ENCODE results near the gene ARRDC4. TPM values are rescaled to one million over a fixed set of nuclear protein-coding genes. Genes with fewer than 3 reads are reported as not detected.

The ARRDC4 gene
- total RNA-seq, 1 experiment from 2014 or later = 8.7 TPM

GRCh38 chr15:97978401-97979139, 18.1 kb downstream of the ARRDC4 start:
- Histone ChIP-seq H2AFZ (ENCODE audit: low read length) (no peak overlapping the region), H3K14ac (ENCODE audit: insufficient read depth, low read length) (no peak overlapping the region), H2BK12ac (ENCODE audit: insufficient read length, low read depth, low read length) (no peak overlapping the region), H3K4me2 (ENCODE audit: insufficient read depth, insufficient read length, low read length) (no peak overlapping the region), H2BK20ac (ENCODE audit: low read depth, low read length, poor library complexity, severe bottlenecking) (no peak overlapping the region), H3K79me2 (ENCODE audit: insufficient read depth, low read length) (no peaks in the 10 kb centered on the region), H3K4ac (ENCODE audit: low read depth, low read length) (no peak overlapping the region), H3K79me1 (ENCODE audit: insufficient read depth, low read depth, low read length, poor library complexity, severe bottlenecking) (no peaks in the 10 kb centered on the region), H3K23ac (ENCODE audit: insufficient read length, low read depth, low read length) (no peak overlapping the region), H3K56ac (ENCODE audit: insufficient read length, low read depth, low read length) (no peak overlapping the region), H3K18ac (ENCODE audit: insufficient read length, low read depth, low read length) (no peak overlapping the region), H3K27me3 (ENCODE audit: insufficient read depth, low read length) (no peaks in the 10 kb centered on the region), H2AK5ac (ENCODE audit: insufficient read length, low read length) (no peak overlapping the region), H3K9me3 (ENCODE audit: control insufficient read depth, low read depth, low read length) (no peaks in the 10 kb centered on the region), H4K8ac (replicated peaks; ENCODE audit: insufficient read length, low read depth, low read length) (no peak overlapping the region), H4K5ac (ENCODE audit: insufficient read length, low read depth, low read length) (no peak overlapping the region), H4K91ac (ENCODE audit: insufficient read length, low read depth, low read length) (no peak overlapping the region), H3K4me1 (ENCODE audit: insufficient read depth, low read length) (no peaks in the 10 kb centered on the region), H2BK120ac (ENCODE audit: low read depth, low read length, poor library complexity, severe bottlenecking) (no peak overlapping the region), H2BK5ac (ENCODE audit: insufficient read length, low read length) (no peak overlapping the region), H2BK15ac (ENCODE audit: low read depth, low read length) (no peak overlapping the region), H3T11ph (ENCODE audit: low read length) (no peak overlapping the region), H3K23me2 (ENCODE audit: insufficient read length, low read depth, low read length, poor library complexity, severe bottlenecking) (no peaks in the 10 kb centered on the region), H3K9ac (ENCODE audit: extremely low read depth, insufficient read length, low read length) (no peak overlapping the region), H4K20me1 (ENCODE audit: control insufficient read depth, insufficient read depth, insufficient read length) (no peaks in the 10 kb centered on the region), H3K27ac (ENCODE audit: insufficient read length, low read depth, low read length) (no peak overlapping the region)
- Mint-ChIP-seq H3K4me3 (no peak overlapping the region), H3K4me1 (peaks cover 0 to 3% of the 10 kb centered on the region in 2 experiments; a peak in 1 of 4 replicates), H3K9me3 (no peaks in the 10 kb centered on the region), H3K27ac (no peak overlapping the region), H3K36me3 (ENCODE audit: insufficient read depth in 1 of 3, low read depth in 3 of 3) (no peaks in the 10 kb centered on the region), H3K27me3 (ENCODE audit: low read depth) (no peaks in the 10 kb centered on the region)
- TF ChIP-seq CTCF (conservative IDR thresholded peaks at IDR 0.05) = no peak
- DNase-seq = no peak
- no CpG with 5 or more reads among the region's 4 CpGs for WGBS (ENCODE audit: extremely low coverage, insufficient read length, low lambda C conversion rate)
